Loucy (cell line): ENCODE results near the gene FGD5.

Experiments
- EZH2phosphoT487 ChIP-seq: fragments of 200-600 bp; IDR thresholded peaks from 2 replicates; pipeline ENCODE4 v1.6.1; 2018; ENCODE audit warnings: antibody characterized with exemption, mild to moderate bottlenecking, moderate library complexity, borderline replicate concordance
- TF ChIP-seq, protein P1 (sequence below): fragments of 200-600 bp; sonication (generic); conservative IDR thresholded peaks from 2 replicates; pipeline ENCODE4 v1.5.1; 2014; ENCODE audit warnings: mild to moderate bottlenecking, antibody characterized with exemption, low read length

- TF ChIP-seq EZH2phosphoT487 = no peak
- TF ChIP-seq, protein P1, sequence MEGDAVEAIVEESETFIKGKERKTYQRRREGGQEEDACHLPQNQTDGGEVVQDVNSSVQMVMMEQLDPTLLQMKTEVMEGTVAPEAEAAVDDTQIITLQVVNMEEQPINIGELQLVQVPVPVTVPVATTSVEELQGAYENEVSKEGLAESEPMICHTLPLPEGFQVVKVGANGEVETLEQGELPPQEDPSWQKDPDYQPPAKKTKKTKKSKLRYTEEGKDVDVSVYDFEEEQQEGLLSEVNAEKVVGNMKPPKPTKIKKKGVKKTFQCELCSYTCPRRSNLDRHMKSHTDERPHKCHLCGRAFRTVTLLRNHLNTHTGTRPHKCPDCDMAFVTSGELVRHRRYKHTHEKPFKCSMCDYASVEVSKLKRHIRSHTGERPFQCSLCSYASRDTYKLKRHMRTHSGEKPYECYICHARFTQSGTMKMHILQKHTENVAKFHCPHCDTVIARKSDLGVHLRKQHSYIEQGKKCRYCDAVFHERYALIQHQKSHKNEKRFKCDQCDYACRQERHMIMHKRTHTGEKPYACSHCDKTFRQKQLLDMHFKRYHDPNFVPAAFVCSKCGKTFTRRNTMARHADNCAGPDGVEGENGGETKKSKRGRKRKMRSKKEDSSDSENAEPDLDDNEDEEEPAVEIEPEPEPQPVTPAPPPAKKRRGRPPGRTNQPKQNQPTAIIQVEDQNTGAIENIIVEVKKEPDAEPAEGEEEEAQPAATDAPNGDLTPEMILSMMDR = no peak
Observed at GRCh38 chr3:14852717-14853116, 34.0 kb downstream of the FGD5 start.
